Peyer's patch (tissue), 4 donors: Measurements from ENCODE around the gene ANAPC1.

Experiments
- POLR2A ChIP-seq, 2 donors: fragments of 450-650 bp; IDR thresholded peaks; one replicate each; pipeline ENCODE4 v1.5.1; 2017; ENCODE audit warnings: antibody characterized with exemption in 2 of 2, mild to moderate bottlenecking in 2 of 2, moderate library complexity in 2 of 2
- TF ChIP-seq, protein P1 (sequence below), 6 experiments: fragments of 450-650 bp in 4 of 6; fragments of 200-600 bp in 2 of 6; sonication (generic) in 1 of 6; IDR thresholded peaks; one replicate each; pipeline ENCODE4 v1.5.1; 2017 to 2019; ENCODE audit warnings: antibody characterized with exemption in 6 of 6, mild to moderate bottlenecking in 3 of 6, moderate library complexity in 1 of 6

- TF ChIP-seq, protein P1, sequence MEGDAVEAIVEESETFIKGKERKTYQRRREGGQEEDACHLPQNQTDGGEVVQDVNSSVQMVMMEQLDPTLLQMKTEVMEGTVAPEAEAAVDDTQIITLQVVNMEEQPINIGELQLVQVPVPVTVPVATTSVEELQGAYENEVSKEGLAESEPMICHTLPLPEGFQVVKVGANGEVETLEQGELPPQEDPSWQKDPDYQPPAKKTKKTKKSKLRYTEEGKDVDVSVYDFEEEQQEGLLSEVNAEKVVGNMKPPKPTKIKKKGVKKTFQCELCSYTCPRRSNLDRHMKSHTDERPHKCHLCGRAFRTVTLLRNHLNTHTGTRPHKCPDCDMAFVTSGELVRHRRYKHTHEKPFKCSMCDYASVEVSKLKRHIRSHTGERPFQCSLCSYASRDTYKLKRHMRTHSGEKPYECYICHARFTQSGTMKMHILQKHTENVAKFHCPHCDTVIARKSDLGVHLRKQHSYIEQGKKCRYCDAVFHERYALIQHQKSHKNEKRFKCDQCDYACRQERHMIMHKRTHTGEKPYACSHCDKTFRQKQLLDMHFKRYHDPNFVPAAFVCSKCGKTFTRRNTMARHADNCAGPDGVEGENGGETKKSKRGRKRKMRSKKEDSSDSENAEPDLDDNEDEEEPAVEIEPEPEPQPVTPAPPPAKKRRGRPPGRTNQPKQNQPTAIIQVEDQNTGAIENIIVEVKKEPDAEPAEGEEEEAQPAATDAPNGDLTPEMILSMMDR (IDR thresholded peaks at IDR 0.05): no peak
- TF ChIP-seq POLR2A (IDR thresholded peaks at IDR 0.05): no peak
Measured at GRCh38 chr2:111896024-111896423, 12.0 kb upstream of the ANAPC1 start.
